Bronchus fibroblast of lung (primary cell): Measurements from ENCODE around the gene ORAI3. TPM values are rescaled to one million over a fixed set of nuclear protein-coding genes. Genes with fewer than 3 reads are reported as not detected.

Experiments used
- total RNA-seq: library from RNA; depleted of rRNA; stranded (reverse); fragments of >200 nt; gene quantifications from 2 replicates; pipeline ENCODE4 v1.2.3, GENCODE V29; 2015

The ORAI3 gene
- total RNA-seq, result 36.0 and 37.8 TPM in 2 replicates

DNA sequence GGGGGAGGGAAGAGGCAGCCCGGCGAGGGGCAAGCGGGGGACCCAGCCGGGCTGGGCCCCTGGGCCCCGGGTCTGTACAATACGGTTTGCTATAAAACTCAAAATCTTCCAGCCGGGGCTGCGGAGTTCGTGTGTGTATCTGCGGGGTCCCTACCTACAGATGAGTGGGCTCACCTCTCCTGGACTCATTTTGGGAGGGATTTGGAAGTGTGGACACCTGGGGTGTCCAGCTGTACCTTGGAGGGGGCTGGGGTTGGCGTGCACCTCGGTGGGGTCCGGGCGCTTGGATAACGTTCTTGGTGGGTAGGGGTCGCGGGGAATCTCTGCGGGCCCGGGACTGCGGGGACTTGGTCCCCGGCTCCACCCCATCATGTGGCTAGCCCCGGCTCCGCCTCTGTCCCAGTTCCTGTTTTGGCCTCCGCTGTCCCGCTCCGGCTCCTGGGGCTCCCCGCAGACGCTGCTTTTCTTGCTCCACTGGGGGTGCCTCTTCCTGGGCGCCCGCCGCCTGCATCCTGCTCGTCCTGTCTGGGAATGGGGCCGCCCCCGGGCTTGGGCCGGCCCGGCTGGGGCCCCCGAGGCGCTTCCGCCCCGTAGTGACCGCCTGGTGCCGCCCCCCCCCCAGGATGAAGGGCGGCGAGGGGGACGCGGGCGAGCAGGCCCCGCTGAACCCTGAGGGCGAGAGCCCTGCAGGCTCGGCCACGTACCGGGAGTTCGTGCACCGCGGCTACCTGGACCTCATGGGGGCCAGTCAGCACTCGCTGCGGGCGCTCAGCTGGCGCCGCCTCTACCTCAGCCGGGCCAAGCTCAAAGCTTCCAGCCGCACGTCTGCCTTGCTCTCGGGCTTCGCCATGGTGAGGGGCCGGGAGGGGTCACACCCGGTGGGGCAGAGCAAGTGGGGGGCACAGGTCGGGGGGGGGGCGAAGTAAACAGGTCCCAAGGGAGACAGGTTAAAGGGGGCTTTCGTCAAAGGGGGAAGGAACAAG is at the start of gene ORAI3:
ORAI3 (plus strand) TSS at position 402 of the 983 bp plus-strand sequence; CDS start at position 624, 222 bp downstream.

DNA sequence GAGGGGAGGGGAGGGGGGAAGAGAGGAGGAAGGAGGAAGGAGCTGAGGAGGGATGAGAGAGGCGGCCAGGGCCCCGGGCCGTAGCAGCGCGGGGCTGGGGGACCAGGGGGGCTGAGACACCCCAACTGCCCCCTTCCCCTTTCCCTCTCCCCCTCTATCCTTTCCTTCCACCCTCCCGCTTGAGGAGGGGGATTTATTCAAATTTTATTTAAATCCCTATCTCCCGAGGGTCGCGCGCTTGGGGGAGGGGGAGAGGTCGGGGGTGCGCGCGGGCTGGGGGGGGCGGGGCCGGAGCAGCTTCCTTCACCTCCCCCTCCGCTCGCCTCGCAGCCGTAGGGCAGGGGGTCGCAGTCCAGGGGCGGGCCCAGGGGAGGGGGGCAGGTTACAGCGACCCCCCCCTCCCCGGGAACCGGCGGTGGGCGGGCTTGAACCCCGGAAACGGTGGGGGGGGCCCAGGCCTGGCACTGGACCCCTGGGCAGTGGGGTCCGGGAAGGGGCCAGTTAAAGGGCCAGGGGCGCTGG is 25.3 kb upstream of the ORAI3 start, which contains the start of gene FBXL19:
FBXL19 (plus strand) TSS at position 19 of the 522 bp plus-strand sequence. CDS start 2,183 bp downstream, outside the sequence.

GRCh38 chr16:30957456-30958174 is 8.7 kb downstream of the ORAI3 start, which contains the start of gene SETD1A:
TSS of gene SETD1A (plus strand) at chr16:30957754. CDS start at chr16:30958732, 978 bp downstream.

DNA sequence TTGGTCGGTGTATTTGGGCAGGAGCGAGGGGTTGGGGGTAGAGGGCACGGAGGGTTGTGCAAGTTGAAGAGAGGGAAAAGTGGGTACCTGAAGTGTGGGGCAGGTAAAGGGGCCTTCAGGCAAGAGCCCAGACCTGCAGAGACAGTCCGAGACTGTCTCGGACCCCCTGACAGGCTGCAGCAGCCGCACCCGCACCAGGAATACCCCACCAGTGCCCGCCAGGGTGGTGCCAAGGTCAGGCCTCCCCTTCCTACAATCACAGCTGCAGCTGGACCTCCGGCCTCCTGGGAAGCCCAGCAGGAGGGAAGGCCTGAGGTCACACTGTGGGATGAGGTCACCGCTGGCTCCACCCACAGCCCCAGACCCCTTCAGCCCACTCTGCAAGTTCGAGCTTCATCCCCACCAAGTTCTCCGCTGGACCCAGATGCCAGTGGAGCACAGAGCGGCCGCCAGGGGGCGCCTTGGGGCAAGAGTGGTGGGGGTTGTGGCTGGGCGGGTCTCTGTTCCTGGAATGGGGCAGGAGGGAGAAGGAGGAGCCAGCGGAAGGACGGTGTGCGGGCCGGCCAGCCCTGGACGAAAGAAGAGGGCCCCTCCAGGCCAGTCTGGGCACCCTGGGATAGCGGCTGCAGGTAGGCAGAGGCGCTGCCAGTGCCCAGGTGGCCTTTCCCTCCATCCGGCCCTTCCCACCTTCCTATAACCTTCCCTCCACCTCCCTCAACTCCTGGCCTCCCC is 36.0 kb downstream of the ORAI3 start, which contains the start of gene HSD3B7:
HSD3B7 (plus strand) TSS at position 539 of the 732 bp plus-strand sequence. CDS start 452 bp downstream, outside the sequence.

Other genes with a start within 250 kb of the ORAI3 start
- 6.2 and 12.4 TPM in 2 replicates for gene SRCAP, start 249.9 kb upstream of the ORAI3 start, total RNA-seq
- gene PHKG2, start 200.6 kb upstream of the ORAI3 start, total RNA-seq, result 29.4 and 32.3 TPM in 2 replicates
- 2.7 and 6.2 TPM in 2 replicates for gene CFAP119, start 187.0 kb upstream of the ORAI3 start, total RNA-seq
- gene RNF40, start 186.7 kb upstream of the ORAI3 start, total RNA-seq, result 60.7 and 88.3 TPM in 2 replicates
- gene ZNF629, start 161.9 kb upstream of the ORAI3 start, total RNA-seq, result 12.5 and 14.1 TPM in 2 replicates
- gene BCL7C, start 55.0 kb upstream of the ORAI3 start, total RNA-seq, result 79.2 and 85.0 TPM in 2 replicates
- 2.5 and 4.7 TPM in 2 replicates for gene CTF1, start 52.5 kb upstream of the ORAI3 start, total RNA-seq
- gene FBXL19, start 25.5 kb upstream of the ORAI3 start, total RNA-seq, result 16.0 and 19.6 TPM in 2 replicates
- 3.7 and 3.9 TPM in 2 replicates for gene SETD1A, start 8.7 kb downstream of the ORAI3 start, total RNA-seq
- gene HSD3B7, start 36.1 kb downstream of the ORAI3 start, total RNA-seq, result 20.4 and 20.7 TPM in 2 replicates
- gene STX1B, start 61.6 kb downstream of the ORAI3 start, total RNA-seq, result 0.50 and 1.2 TPM in 2 replicates
- gene STX4, start 84.5 kb downstream of the ORAI3 start, total RNA-seq, result 17.5 and 19.3 TPM in 2 replicates
- 11.9 and 13.1 TPM in 2 replicates for gene ZNF668, start 125.2 kb downstream of the ORAI3 start, total RNA-seq
- 12.4 and 12.9 TPM in 2 replicates for gene ZNF646, start 125.4 kb downstream of the ORAI3 start, total RNA-seq
- 2.1 and 2.5 TPM in 2 replicates for gene PRSS53, start 139.9 kb downstream of the ORAI3 start, total RNA-seq
- gene VKORC1, start 145.7 kb downstream of the ORAI3 start, total RNA-seq, result 171 and 200 TPM in 2 replicates
- gene BCKDK, start 159.3 kb downstream of the ORAI3 start, total RNA-seq, result 63.5 and 66.2 TPM in 2 replicates
- 40.9 and 41.2 TPM in 2 replicates for gene KAT8, start 168.6 kb downstream of the ORAI3 start, total RNA-seq
- gene PRSS8, start 186.7 kb downstream of the ORAI3 start, total RNA-seq, result 0.30 and 1.0 TPM in 2 replicates
- gene PRSS36, start 201.0 kb downstream of the ORAI3 start, total RNA-seq, result under 0.01 and 0.30 TPM in 2 replicates
- gene FUS, start 231.1 kb downstream of the ORAI3 start, total RNA-seq, result 51.4 and 86.5 TPM in 2 replicates